NCI-H2081 treated with DMSO at 0.1 percent for 48 hours (cell line): ENCODE measurements around the gene PCDHGC4.

Experiments used
- DNase-seq: peaks from one replicate; lab custom pipeline; 2025; lab: John Stamatoyannopoulos, UW

The PCDHGC4 gene

DNA sequence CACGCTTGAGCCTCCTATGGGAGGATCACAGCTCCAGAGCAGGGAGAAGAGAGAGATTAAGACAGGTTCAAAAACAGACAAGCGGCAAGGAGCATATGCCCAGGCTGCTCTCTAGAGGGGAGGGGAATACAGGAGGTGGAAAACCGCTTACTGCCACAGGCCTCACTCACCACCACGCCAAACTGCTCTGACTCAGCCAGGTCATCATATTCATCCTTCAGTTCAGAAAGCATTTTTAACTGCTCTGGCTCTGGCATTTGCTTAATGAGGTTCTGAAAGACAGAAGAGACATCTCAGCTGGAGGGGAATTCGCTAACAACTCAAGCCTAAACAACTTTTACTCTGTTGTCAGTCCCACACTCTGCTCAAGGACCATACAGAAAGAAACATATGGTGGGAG lies 44.2 kb downstream of the PCDHGC4 start:
- no peak for DNase-seq

- no peak for DNase-seq
Observed at GRCh38 chr5:141529873-141530272, 45.0 kb downstream of the PCDHGC4 start.

- no peak for DNase-seq
Observed at GRCh38 chr5:141532726-141533125, 47.9 kb downstream of the PCDHGC4 start.

DNA sequence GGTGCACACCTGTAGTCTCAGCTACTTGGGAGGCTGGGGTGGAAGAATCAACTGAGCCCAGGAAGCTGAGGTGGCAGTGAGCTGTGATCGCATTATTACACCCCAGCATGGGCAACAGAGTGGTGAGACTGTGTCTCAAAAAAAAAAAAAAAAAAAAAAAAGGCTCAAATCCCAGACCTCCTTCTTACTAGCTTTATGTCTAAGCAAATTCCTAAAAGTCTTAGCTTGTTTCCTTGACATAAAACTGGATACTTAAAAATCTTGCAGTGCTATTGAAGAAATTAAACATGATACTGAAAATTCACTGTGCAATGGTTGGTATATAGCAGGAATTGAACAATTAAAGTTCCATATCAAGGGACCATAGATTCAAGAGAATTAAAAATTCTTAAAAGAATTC lies 49.1 kb downstream of the PCDHGC4 start:
- no peak for DNase-seq

DNA sequence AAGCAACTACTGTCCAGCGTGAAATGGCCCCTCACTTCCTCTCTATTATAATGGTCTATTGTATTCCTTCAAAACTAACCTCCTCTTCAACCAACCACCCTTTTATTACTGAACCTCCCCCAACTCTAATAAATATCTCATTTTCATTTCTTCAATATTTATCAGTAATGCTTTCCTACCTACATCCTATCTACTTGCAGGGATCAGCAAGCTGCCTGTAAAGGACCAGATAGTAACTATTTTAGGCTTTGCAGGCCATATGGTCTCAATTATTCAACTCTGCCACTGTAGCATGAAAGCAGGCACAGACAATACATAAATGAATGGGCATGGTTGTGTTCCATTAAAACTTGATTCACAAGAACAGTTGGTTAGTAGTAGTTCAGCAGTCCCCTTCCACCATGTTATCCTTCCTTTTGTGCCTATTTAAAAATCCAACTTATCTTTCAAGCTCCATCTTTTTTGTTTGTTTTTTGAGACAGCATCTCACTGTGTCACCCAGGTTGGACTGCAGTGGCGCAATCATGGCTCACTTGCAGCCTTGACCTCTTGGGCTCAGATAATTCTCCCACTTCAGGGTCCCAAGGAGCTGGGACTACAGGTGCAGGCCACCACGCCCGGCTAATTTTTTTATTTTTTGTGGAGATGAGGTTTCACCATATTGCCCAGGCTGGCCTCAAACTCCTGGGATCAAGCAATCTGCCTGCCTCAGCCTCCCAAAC lies 49.8 kb downstream of the PCDHGC4 start:
- DNase-seq, result no peak
